HFF-Myc (cell line): ENCODE results near the gene SHQ1.

ENCODE experiments used
- DNase-seq: peaks from one replicate; pipeline ENCODE4 v3.0.0-alpha.2; 2011; ENCODE audit warnings: low read depth; ENCODE audit errors: extremely low read depth
- H3K4me3 ChIP-seq: replicated peaks from 2 replicates; pipeline ENCODE4 v1.5.1; 2011; ENCODE audit warnings: low read depth, mild to moderate bottlenecking, control low read depth, low read length
- CTCF ChIP-seq: IDR thresholded peaks from 2 replicates; pipeline ENCODE4 v1.5.1; 2012; ENCODE audit warnings: mild to moderate bottlenecking, low read depth, low read length, control low read depth; ENCODE audit errors: missing control alignments

Gene SHQ1

GRCh38 chr3:72816862-72817355 is 31.3 kb downstream of the SHQ1 start:
- no peak for DNase-seq
- H3K4me3 ChIP-seq: no peak overlapping the region
- no peak for TF ChIP-seq CTCF

GRCh38 chr3:72814308-72814707 is 33.9 kb downstream of the SHQ1 start:
- no peak for DNase-seq
- TF ChIP-seq CTCF: no peak
- H3K4me3 ChIP-seq: no peak overlapping the region

- H3K4me3 ChIP-seq: no peak overlapping the region
- DNase-seq: no peak
- TF ChIP-seq CTCF: no peak
Observed at GRCh38 chr3:72812201-72812600, 36.0 kb downstream of the SHQ1 start.

GRCh38 chr3:72811571-72811970 is 36.7 kb downstream of the SHQ1 start:
- H3K4me3 ChIP-seq: no peak overlapping the region
- DNase-seq: no peak
- no peak for TF ChIP-seq CTCF

GRCh38 chr3:72810659-72811434 is 37.4 kb downstream of the SHQ1 start:
- DNase-seq: no peak
- no peak for TF ChIP-seq CTCF
- no peak overlapping the region for H3K4me3 ChIP-seq

- DNase-seq: no peak
- no peak for TF ChIP-seq CTCF
- no peak overlapping the region for H3K4me3 ChIP-seq
Observed at GRCh38 chr3:72810063-72810462, 38.2 kb downstream of the SHQ1 start.
